Measurements from ENCODE around the gene EFHD2. TPM values are rescaled to one million over a fixed set of nuclear protein-coding genes. Genes with fewer than 3 reads are reported as not detected.

The EFHD2 gene
- total RNA-seq, 2 donors from 2014 or later = 69.9 to 281 TPM

- 93% methylated on average over 5 of the region's 5 CpGs for WGBS
- intact Hi-C loops (cut with DNase I) = no loop called here
- TF ChIP-seq POLR2AphosphoS5 (IDR thresholded peaks at IDR 0.05) (no peak), POLR2A (IDR thresholded peaks at IDR 0.05) (no peak)
- TF ChIP-seq, protein P1, sequence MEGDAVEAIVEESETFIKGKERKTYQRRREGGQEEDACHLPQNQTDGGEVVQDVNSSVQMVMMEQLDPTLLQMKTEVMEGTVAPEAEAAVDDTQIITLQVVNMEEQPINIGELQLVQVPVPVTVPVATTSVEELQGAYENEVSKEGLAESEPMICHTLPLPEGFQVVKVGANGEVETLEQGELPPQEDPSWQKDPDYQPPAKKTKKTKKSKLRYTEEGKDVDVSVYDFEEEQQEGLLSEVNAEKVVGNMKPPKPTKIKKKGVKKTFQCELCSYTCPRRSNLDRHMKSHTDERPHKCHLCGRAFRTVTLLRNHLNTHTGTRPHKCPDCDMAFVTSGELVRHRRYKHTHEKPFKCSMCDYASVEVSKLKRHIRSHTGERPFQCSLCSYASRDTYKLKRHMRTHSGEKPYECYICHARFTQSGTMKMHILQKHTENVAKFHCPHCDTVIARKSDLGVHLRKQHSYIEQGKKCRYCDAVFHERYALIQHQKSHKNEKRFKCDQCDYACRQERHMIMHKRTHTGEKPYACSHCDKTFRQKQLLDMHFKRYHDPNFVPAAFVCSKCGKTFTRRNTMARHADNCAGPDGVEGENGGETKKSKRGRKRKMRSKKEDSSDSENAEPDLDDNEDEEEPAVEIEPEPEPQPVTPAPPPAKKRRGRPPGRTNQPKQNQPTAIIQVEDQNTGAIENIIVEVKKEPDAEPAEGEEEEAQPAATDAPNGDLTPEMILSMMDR (IDR thresholded peaks at IDR 0.05) = no peak
Measured at GRCh38 chr1:15442759-15443158, 33.1 kb downstream of the EFHD2 start.

GRCh38 chr1:15443281-15443680 is 33.6 kb downstream of the EFHD2 start:
- no peak for DNase-seq (ENCODE audit: low spot score)
- TF ChIP-seq POLR2A (IDR thresholded peaks at IDR 0.05) = no peak
- TF ChIP-seq, protein P1 (IDR thresholded peaks at IDR 0.05) = no peak
- TF ChIP-seq POLR2AphosphoS5 (IDR thresholded peaks at IDR 0.05) = no peak
- no peaks in the 10 kb centered on the region for H3K9me3 ChIP-seq
- WGBS = 78% methylated on average over 5 of the region's 5 CpGs
- H3K4me1 ChIP-seq (replicated peaks) = no peaks in the 10 kb centered on the region
- intact Hi-C loops (cut with DNase I) = no loop called here
- no peaks in the 10 kb centered on the region for H3K36me3 ChIP-seq
- no peak overlapping the region for H3K27ac ChIP-seq
- no peak overlapping the region for H3K4me3 ChIP-seq
- H3K27me3 ChIP-seq (replicated peaks; ENCODE audit: insufficient read depth) = no peaks in the 10 kb centered on the region

More at GRCh38 chr1:15442759-15443158, 33.1 kb downstream of the EFHD2 start:
- Histone ChIP-seq H3K9me3 (no peaks in the 10 kb centered on the region), H3K4me3 (no peak overlapping the region), H3K4me1 (replicated peaks) (no peaks in the 10 kb centered on the region), H3K27me3 (replicated peaks; ENCODE audit: insufficient read depth) (no peaks in the 10 kb centered on the region), H3K36me3 (no peaks in the 10 kb centered on the region), H3K27ac (no peak overlapping the region)
- DNase-seq (ENCODE audit: low spot score) = no peak

- intact Hi-C loops (cut with DNase I) = no loop called here
- DNase-seq (ENCODE audit: low spot score) = no peak
- H3K36me3 ChIP-seq = no peaks in the 10 kb centered on the region
- WGBS = 78% methylated on average over 17 of the region's 17 CpGs
- TF ChIP-seq POLR2AphosphoS5 (IDR thresholded peaks at IDR 0.05) (no peak), POLR2A (IDR thresholded peaks at IDR 0.05) (no peak)
- TF ChIP-seq, protein P1 (IDR thresholded peaks at IDR 0.05) = no peak
- H3K4me1 ChIP-seq (replicated peaks) = no peaks in the 10 kb centered on the region
- H3K4me3 ChIP-seq = no peak overlapping the region
- no peak overlapping the region for H3K27ac ChIP-seq
- no peaks in the 10 kb centered on the region for H3K27me3 ChIP-seq (replicated peaks; ENCODE audit: insufficient read depth)
- H3K9me3 ChIP-seq = no peaks in the 10 kb centered on the region
Measured at GRCh38 chr1:15444468-15445389, 35.0 kb downstream of the EFHD2 start.

DNA sequence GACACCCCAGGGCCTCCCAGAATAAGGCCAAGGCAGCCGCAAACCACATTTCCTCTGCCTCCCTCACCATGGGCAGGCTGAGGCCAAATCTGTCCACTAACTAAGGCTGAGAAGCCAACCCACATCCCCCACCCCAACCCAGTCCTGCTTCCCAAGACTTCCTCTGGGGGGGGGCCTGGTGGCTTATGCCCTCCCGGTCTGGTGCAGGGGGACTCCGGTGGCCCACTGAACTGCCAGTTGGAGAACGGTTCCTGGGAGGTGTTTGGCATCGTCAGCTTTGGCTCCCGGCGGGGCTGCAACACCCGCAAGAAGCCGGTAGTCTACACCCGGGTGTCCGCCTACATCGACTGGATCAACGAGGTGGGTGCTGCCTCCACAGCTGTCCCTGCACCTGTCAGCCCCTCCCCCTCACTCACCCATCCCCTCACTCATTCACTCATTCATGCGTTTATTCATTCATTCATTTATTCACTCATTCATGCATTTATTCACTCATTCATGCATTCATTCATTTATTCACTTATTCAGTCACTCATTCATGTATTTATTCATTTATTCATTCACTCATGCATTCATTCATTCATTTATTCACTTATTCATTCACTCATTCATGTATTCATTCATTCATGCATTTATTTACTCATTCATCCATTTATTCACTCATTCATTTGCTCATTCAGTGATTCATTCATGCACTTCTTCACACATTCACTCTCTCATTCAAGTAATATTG is 35.9 kb downstream of the EFHD2 start:
- TF ChIP-seq POLR2A (IDR thresholded peaks at IDR 0.05) = no peak
- TF ChIP-seq, protein P1 (IDR thresholded peaks at IDR 0.05) = no peak
- no peak for TF ChIP-seq POLR2AphosphoS5 (IDR thresholded peaks at IDR 0.05)

More for the DNA sequence above, 35.9 kb downstream of the EFHD2 start:
- no peaks in the 10 kb centered on the region for H3K4me1 ChIP-seq (replicated peaks)
- no peak overlapping the region for H3K27ac ChIP-seq
- no peaks in the 10 kb centered on the region for H3K9me3 ChIP-seq
- WGBS = 82% methylated on average over 14 of the region's 14 CpGs
- no peaks in the 10 kb centered on the region for H3K27me3 ChIP-seq (replicated peaks; ENCODE audit: insufficient read depth)
- intact Hi-C loops (cut with DNase I) = no loop called here
- no peak overlapping the region for H3K4me3 ChIP-seq
- DNase-seq (ENCODE audit: low spot score) = no peak
- H3K36me3 ChIP-seq = no peaks in the 10 kb centered on the region

Data from prostate gland (tissue), 2 donors.